Measurements from ENCODE around the gene ZSCAN26. TPM values are rescaled to one million over a fixed set of nuclear protein-coding genes. Genes with fewer than 3 reads are reported as not detected.

The ZSCAN26 gene
- total and polyA plus RNA-seq, 2 of the 8 experiments (the other 6 are each of a cell fraction or from before 2014, with no cell fraction given): 7.0 to 8.5 TPM

DNA sequence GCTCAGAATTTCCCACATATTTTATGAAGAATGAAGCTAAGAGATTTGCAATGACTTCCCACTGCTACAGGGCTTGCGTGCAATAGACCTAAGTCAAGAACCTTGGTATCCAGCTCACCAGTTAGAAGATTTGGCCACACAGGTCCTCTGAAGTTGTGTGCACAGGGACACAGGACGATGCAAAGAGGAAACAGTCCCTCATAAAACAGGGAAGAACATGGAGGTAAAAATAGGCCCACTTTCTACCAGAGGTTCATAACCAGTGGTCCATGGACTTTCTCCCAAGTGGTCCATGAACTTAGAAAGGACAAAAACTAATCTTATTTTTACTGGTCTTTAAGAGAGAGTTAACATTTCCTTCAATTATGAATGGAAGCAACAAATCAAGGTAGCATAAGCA, 16.2 kb upstream of the ZSCAN26 start (continued):
- TF ChIP-seq, protein P1, sequence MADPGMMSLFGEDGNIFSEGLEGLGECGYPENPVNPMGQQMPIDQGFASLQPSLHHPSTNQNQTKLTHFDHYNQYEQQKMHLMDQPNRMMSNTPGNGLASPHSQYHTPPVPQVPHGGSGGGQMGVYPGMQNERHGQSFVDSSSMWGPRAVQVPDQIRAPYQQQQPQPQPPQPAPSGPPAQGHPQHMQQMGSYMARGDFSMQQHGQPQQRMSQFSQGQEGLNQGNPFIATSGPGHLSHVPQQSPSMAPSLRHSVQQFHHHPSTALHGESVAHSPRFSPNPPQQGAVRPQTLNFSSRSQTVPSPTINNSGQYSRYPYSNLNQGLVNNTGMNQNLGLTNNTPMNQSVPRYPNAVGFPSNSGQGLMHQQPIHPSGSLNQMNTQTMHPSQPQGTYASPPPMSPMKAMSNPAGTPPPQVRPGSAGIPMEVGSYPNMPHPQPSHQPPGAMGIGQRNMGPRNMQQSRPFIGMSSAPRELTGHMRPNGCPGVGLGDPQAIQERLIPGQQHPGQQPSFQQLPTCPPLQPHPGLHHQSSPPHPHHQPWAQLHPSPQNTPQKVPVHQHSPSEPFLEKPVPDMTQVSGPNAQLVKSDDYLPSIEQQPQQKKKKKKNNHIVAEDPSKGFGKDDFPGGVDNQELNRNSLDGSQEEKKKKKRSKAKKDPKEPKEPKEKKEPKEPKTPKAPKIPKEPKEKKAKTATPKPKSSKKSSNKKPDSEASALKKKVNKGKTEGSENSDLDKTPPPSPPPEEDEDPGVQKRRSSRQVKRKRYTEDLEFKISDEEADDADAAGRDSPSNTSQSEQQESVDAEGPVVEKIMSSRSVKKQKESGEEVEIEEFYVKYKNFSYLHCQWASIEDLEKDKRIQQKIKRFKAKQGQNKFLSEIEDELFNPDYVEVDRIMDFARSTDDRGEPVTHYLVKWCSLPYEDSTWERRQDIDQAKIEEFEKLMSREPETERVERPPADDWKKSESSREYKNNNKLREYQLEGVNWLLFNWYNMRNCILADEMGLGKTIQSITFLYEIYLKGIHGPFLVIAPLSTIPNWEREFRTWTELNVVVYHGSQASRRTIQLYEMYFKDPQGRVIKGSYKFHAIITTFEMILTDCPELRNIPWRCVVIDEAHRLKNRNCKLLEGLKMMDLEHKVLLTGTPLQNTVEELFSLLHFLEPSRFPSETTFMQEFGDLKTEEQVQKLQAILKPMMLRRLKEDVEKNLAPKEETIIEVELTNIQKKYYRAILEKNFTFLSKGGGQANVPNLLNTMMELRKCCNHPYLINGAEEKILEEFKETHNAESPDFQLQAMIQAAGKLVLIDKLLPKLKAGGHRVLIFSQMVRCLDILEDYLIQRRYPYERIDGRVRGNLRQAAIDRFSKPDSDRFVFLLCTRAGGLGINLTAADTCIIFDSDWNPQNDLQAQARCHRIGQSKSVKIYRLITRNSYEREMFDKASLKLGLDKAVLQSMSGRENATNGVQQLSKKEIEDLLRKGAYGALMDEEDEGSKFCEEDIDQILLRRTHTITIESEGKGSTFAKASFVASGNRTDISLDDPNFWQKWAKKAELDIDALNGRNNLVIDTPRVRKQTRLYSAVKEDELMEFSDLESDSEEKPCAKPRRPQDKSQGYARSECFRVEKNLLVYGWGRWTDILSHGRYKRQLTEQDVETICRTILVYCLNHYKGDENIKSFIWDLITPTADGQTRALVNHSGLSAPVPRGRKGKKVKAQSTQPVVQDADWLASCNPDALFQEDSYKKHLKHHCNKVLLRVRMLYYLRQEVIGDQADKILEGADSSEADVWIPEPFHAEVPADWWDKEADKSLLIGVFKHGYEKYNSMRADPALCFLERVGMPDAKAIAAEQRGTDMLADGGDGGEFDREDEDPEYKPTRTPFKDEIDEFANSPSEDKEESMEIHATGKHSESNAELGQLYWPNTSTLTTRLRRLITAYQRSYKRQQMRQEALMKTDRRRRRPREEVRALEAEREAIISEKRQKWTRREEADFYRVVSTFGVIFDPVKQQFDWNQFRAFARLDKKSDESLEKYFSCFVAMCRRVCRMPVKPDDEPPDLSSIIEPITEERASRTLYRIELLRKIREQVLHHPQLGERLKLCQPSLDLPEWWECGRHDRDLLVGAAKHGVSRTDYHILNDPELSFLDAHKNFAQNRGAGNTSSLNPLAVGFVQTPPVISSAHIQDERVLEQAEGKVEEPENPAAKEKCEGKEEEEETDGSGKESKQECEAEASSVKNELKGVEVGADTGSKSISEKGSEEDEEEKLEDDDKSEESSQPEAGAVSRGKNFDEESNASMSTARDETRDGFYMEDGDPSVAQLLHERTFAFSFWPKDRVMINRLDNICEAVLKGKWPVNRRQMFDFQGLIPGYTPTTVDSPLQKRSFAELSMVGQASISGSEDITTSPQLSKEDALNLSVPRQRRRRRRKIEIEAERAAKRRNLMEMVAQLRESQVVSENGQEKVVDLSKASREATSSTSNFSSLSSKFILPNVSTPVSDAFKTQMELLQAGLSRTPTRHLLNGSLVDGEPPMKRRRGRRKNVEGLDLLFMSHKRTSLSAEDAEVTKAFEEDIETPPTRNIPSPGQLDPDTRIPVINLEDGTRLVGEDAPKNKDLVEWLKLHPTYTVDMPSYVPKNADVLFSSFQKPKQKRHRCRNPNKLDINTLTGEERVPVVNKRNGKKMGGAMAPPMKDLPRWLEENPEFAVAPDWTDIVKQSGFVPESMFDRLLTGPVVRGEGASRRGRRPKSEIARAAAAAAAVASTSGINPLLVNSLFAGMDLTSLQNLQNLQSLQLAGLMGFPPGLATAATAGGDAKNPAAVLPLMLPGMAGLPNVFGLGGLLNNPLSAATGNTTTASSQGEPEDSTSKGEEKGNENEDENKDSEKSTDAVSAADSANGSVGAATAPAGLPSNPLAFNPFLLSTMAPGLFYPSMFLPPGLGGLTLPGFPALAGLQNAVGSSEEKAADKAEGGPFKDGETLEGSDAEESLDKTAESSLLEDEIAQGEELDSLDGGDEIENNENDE (IDR thresholded peaks at IDR 0.05; ENCODE audit: insufficient replicate concordance, low read length): no peak
- TF ChIP-seq CBX8 (IDR thresholded peaks at IDR 0.05; ENCODE audit: borderline replicate concordance, low read depth, low read length) (no peak), SIRT6 (IDR thresholded peaks at IDR 0.05; ENCODE audit: low read length) (no peak), HDAC2 (IDR thresholded peaks at IDR 0.05; ENCODE audit: borderline replicate concordance in 1 of 2, low read depth in 2 of 2, low read length in 2 of 2) (no peak), POLR2AphosphoS5 (IDR thresholded peaks at IDR 0.05; ENCODE audit: low read depth, low read length) (no peak), BACH1 (IDR thresholded peaks at IDR 0.05; ENCODE audit: low read length) (no peak), NRF1 (IDR thresholded peaks at IDR 0.05; ENCODE audit: low read depth, low read length) (no peak), SIN3A (conservative IDR thresholded peaks at IDR 0.05 in 1 of 2, IDR thresholded peaks at IDR 0.05 in 1 of 2; ENCODE audit: low read depth in 1 of 2, low read length in 2 of 2) (no peak), RBBP5 (IDR thresholded peaks at IDR 0.05; ENCODE audit: borderline replicate concordance, low read depth, low read length) (no peak), ZNF274 (IDR thresholded peaks at IDR 0.05; ENCODE audit: borderline replicate concordance, extremely low read depth, low read length) (no peak), POLR2A (IDR thresholded peaks at IDR 0.05; ENCODE audit: control extremely low read depth in 1 of 2, low read depth in 2 of 2, low read length in 2 of 2) (no peak)
- TF ChIP-seq, protein P2, sequence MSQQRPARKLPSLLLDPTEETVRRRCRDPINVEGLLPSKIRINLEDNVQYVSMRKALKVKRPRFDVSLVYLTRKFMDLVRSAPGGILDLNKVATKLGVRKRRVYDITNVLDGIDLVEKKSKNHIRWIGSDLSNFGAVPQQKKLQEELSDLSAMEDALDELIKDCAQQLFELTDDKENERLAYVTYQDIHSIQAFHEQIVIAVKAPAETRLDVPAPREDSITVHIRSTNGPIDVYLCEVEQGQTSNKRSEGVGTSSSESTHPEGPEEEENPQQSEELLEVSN (IDR thresholded peaks at IDR 0.05): no peak
